GM11168 (cell line): ENCODE measurements around the gene CTTN.

Experiments used
- in situ Hi-C: fragments of 300-500 bp; cut with MboI; formaldehyde crosslinking; loops from one replicate; pipeline ENCODE4 v1.12.0; 2022; ENCODE audit warnings: low sequenced_read_pairs; ENCODE audit not compliant: unreplicated experiment

CTTN gene

GRCh38 chr11:70485326-70486025 is 87.1 kb downstream of the CTTN start:
- in situ Hi-C loops: no loop called here

GRCh38 chr11:70486026-70486415 is 87.7 kb downstream of the CTTN start:
- in situ Hi-C loops: no loop called here
